ENCODE results near the gene UBR1. TPM values are rescaled to one million over a fixed set of nuclear protein-coding genes. Genes with fewer than 3 reads are reported as not detected.
A peak's percentile ranks its signal among the peaks of the same experiment; 100 is the strongest.
"Not testable (repeated sequence)": the region's sequence is repeated elsewhere in the genome, so short reads cannot be mapped to it uniquely, and the experiment has no call there.

The UBR1 gene
- total and polyA plus RNA-seq, 8 donors: 24.3 to 31.5 (median 28.5) TPM

GRCh38 chr15:43029476-43029875, 76.4 kb downstream of the UBR1 start:
- intact Hi-C loops (cut with DNase I): no loop called here
- H3K36me3 ChIP-seq: peaks cover 0 to 85% of the 10 kb centered on the region in 2 donors
- no peaks in the 10 kb centered on the region for H3K4me1 ChIP-seq
- no peaks in the 10 kb centered on the region for H3K9me3 ChIP-seq
- peak overlapping the region in 1 of 2 donors; percentile 35 for H3K27ac ChIP-seq
- no peak for TF ChIP-seq CTCF (IDR thresholded peaks at IDR 0.05)
- DNase-seq (no peak), ATAC-seq (no peak)
- no peaks in the 10 kb centered on the region for H3K27me3 ChIP-seq
- H3K4me3 ChIP-seq: no peak overlapping the region

GRCh38 chr15:43025150-43025549, 80.7 kb downstream of the UBR1 start:
- no peak overlapping the region for H3K4me3 ChIP-seq
- ATAC-seq (no peak), DNase-seq (no peak)
- H3K27me3 ChIP-seq: no peaks in the 10 kb centered on the region
- H3K9me3 ChIP-seq: no peaks in the 10 kb centered on the region
- no peak overlapping the region for H3K27ac ChIP-seq
- intact Hi-C loops (cut with DNase I): no loop called here
- peaks cover 3 to 95% of the 10 kb centered on the region in 2 donors for H3K36me3 ChIP-seq
- no peaks in the 10 kb centered on the region for H3K4me1 ChIP-seq
- no peak for TF ChIP-seq CTCF (IDR thresholded peaks at IDR 0.05)

GRCh38 chr15:43014671-43015070, 91.2 kb downstream of the UBR1 start:
- H3K27me3 ChIP-seq; intact Hi-C loops (cut with DNase I); ATAC-seq; H3K9me3 ChIP-seq; H3K4me3 ChIP-seq; H3K27ac ChIP-seq; DNase-seq; H3K4me1 ChIP-seq: not testable (repeated sequence)
- peaks cover 0 to 94% of the 10 kb centered on the region in 2 donors for H3K36me3 ChIP-seq

- no peaks in the 10 kb centered on the region for H3K9me3 ChIP-seq
- DNase-seq (no peak), ATAC-seq (no peak)
- no peak overlapping the region for H3K4me3 ChIP-seq
- H3K36me3 ChIP-seq: peaks cover 0 to 88% of the 10 kb centered on the region in 2 donors
- no peaks in the 10 kb centered on the region for H3K27me3 ChIP-seq
- H3K4me1 ChIP-seq: no peaks in the 10 kb centered on the region
- TF ChIP-seq CTCF (IDR thresholded peaks at IDR 0.05): no peak
- intact Hi-C loops (cut with DNase I): no loop called here
- no peak overlapping the region for H3K27ac ChIP-seq
Observed at GRCh38 chr15:43009206-43009605, 96.6 kb downstream of the UBR1 start.

GRCh38 chr15:43008150-43008549, 97.7 kb downstream of the UBR1 start:
- intact Hi-C loops (cut with DNase I): no loop called here
- Histone ChIP-seq H3K36me3 (peaks cover 0 to 88% of the 10 kb centered on the region in 2 donors), H3K4me3 (no peak overlapping the region), H3K4me1 (no peaks in the 10 kb centered on the region), H3K9me3 (no peaks in the 10 kb centered on the region), H3K27me3 (no peaks in the 10 kb centered on the region), H3K27ac (no peak overlapping the region)
- ATAC-seq (no peak), DNase-seq (peak in 1 of 4 donors; percentile 48)
- no peak for TF ChIP-seq CTCF (IDR thresholded peaks at IDR 0.05)

DNA sequence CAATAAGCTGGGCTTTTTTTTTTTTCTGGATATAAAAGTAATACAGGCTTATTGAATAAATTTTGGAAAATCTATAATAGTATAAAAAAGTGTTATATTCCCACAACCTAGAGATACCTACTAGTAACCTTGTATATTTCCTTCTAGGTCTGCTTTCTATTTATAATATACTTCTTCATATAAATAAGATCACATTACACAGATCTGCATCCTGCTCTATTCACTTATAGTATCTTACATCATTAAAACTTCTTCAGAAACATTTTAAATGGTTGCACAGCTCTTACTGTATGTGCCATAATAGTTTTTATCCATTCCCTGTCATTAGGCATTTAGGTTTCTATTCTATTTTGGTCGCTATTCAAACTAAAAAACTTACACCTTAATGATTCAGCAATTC, 98.3 kb downstream of the UBR1 start:
- peaks cover 0 to 88% of the 10 kb centered on the region in 2 donors for H3K36me3 ChIP-seq
- H3K4me1 ChIP-seq: no peaks in the 10 kb centered on the region
- H3K27me3 ChIP-seq: no peaks in the 10 kb centered on the region
- DNase-seq (no peak), ATAC-seq (no peak)
- no peaks in the 10 kb centered on the region for H3K9me3 ChIP-seq
- intact Hi-C loops (cut with DNase I): no loop called here
- no peak overlapping the region for H3K4me3 ChIP-seq
- H3K27ac ChIP-seq: no peak overlapping the region
- TF ChIP-seq CTCF (IDR thresholded peaks at IDR 0.05): no peak
